K562 (cell line): ENCODE measurements around the gene ASIC1. TPM values are rescaled to one million over a fixed set of nuclear protein-coding genes. Genes with fewer than 3 reads are reported as not detected.

ENCODE experiments used
- BRF1 ChIP-seq: IDR thresholded peaks from 3 replicates; pipeline ENCODE4 v1.6.1; 2011; ENCODE audit warnings: borderline replicate concordance, mild to moderate bottlenecking; ENCODE audit not compliant: insufficient read length; ENCODE audit errors: extremely low read depth
- CBFA2T3 ChIP-seq: fragments of 450-650 bp; IDR thresholded peaks from 2 replicates; pipeline ENCODE4 v1.6.1; 2017
- CTBP1 ChIP-seq: fragments of 450-650 bp; IDR thresholded peaks from 2 replicates; pipeline ENCODE4 v1.6.1; 2016; ENCODE audit warnings: borderline replicate concordance
- DNMT1 ChIP-seq: fragments of 450-650 bp; IDR thresholded peaks from 2 replicates; pipeline ENCODE4 v1.6.1; 2016; ENCODE audit warnings: antibody characterized with exemption, mild to moderate bottlenecking
- E2F3 ChIP-seq: fragments of 250-450 bp; sonication (Bioruptor Pico); IDR thresholded peaks from 2 replicates; pipeline ENCODE4 v1.4.0; 2020; ENCODE audit warnings: mild to moderate bottlenecking
- FOXK2 ChIP-seq, 2 experiments: fragments of 450-650 bp; IDR thresholded peaks in 1 of 2; conservative IDR thresholded peaks in 1 of 2; 2 replicates each; pipeline ENCODE4 v1.6.1; 2016; ENCODE audit warnings: low read depth in 2 of 2, mild to moderate bottlenecking in 1 of 2
- HCFC1 ChIP-seq: IDR thresholded peaks from 2 replicates; pipeline ENCODE4 v1.6.1; 2012; ENCODE audit warnings: low read depth, low read length, improper control_type of control experiment
- IRF2 ChIP-seq: sonication (generic); formaldehyde crosslinking; IDR thresholded peaks from 2 replicates; pipeline ENCODE4 v1.8.1; 2022; ENCODE audit warnings: mild to moderate bottlenecking, missing genetic modification reagents
- LCOR ChIP-seq: sonication (generic); formaldehyde crosslinking; IDR thresholded peaks from 2 replicates; pipeline ENCODE4 v1.8.0; 2022; ENCODE audit warnings: mild to moderate bottlenecking, missing genetic modification reagents
- MITF ChIP-seq: IDR thresholded peaks from 2 replicates; pipeline ENCODE4 v1.6.1; 2014; ENCODE audit warnings: antibody characterized with exemption
- PHF8 ChIP-seq: fragments of 200-600 bp; sonication (generic); IDR thresholded peaks from 2 replicates; pipeline ENCODE4 v1.6.1; 2012; ENCODE audit warnings: mixed run types, mild to moderate bottlenecking, inconsistent platforms, low read length, moderate library complexity, borderline replicate concordance
- RBM25 ChIP-seq: fragments of 200-400 bp; formaldehyde crosslinking; IDR thresholded peaks from 2 replicates; pipeline ENCODE4 v1.6.1; 2018; ENCODE audit warnings: low read length, low read depth, moderate library complexity; ENCODE audit not compliant: severe bottlenecking
- TAL1 ChIP-seq: fragments of 450-650 bp; IDR thresholded peaks from 2 replicates; pipeline ENCODE4 v1.6.1; 2016; ENCODE audit warnings: mild to moderate bottlenecking
- TBL1XR1 ChIP-seq, 2 experiments: IDR thresholded peaks; 2 replicates each; pipeline ENCODE4 v1.6.1; 2012; ENCODE audit warnings: improper control_type of control experiment in 2 of 2, low read length in 2 of 2, mild to moderate bottlenecking in 1 of 2
- THRA ChIP-seq: fragments of 450-650 bp; IDR thresholded peaks from 2 replicates; pipeline ENCODE4 v1.6.1; 2017; ENCODE audit warnings: mild to moderate bottlenecking, moderate library complexity
- VEZF1 ChIP-seq: fragments of 200-800 bp; sonication (Bioruptor generic); IDR thresholded peaks from 2 replicates; pipeline ENCODE4 v1.6.1; 2017; ENCODE audit warnings: missing genetic modification characterization, missing compliant biosample characterization
- ZBTB9 ChIP-seq: fragments of 450-650 bp; formaldehyde crosslinking; IDR thresholded peaks from 2 replicates; pipeline ENCODE4 v1.4.0; 2020; ENCODE audit warnings: mild to moderate bottlenecking, moderate library complexity
- ZFX ChIP-seq: sonication (generic); formaldehyde crosslinking; IDR thresholded peaks from 2 replicates; pipeline ENCODE4 v1.8.0; 2022; ENCODE audit warnings: mild to moderate bottlenecking, missing genetic modification reagents, moderate library complexity
- ZNF174 ChIP-seq: fragments of 250-450 bp; sonication (Bioruptor Pico); IDR thresholded peaks from 2 replicates; pipeline ENCODE4 v1.4.0; 2020; ENCODE audit warnings: mild to moderate bottlenecking
- ZNF311 ChIP-seq: fragments of 250-450 bp; sonication (Bioruptor Pico); IDR thresholded peaks from 2 replicates; pipeline ENCODE4 v1.4.0; 2020; ENCODE audit warnings: mild to moderate bottlenecking, moderate library complexity
- polyA plus RNA-seq, 8 experiments: library from polyadenylated mRNA; depleted of rRNA in 4 of 8; stranded (reverse) in 5 of 8; unstranded in 3 of 8; fragments of >200 nt; fragmentation: Nextera tagmentation in 2 of 8; fragmentation: Illumina TruSeq in 1 of 8; extraction: Ambion mirVana in 2 of 8; extraction: Trizol in 1 of 8; gene quantifications; 2 replicates each; pipeline versions ENCODE4 v1.2.1 to v1.2.3, GENCODE V29; 2011 to 2014; ENCODE audit warnings: inconsistent platforms in 1 of 8, missing spikeins in 1 of 8
- total RNA-seq, 7 experiments: library from RNA; depleted of rRNA in 6 of 7; stranded (reverse); fragments of >200 nt in 6 of 7; fragmentation: Illumina TruSeq in 2 of 7; extraction: Trizol in 2 of 7; gene quantifications; 2 replicates each; pipeline versions ENCODE4 v1.2.1 to v1.2.3, GENCODE V29; 2011 to 2021; ENCODE audit warnings: low replicate concordance in 1 of 7

ASIC1 gene
- total and polyA plus RNA-seq, 9 of the 15 experiments (the other 6 are each of a cell fraction or from before 2014, with no cell fraction given): 0.01 to 1.7 (median 0.45) TPM

- TF ChIP-seq PHF8 (peak; percentile 41; the same call in 1 of the 2 replicates), THRA (no peak), TBL1XR1 (IDR thresholded peaks at IDR 0.05; ENCODE audit: low read length in 2 of 2) (0 out of 4 replicates have a peak, but pooled peaks of 1 of the 2 experiments have one; percentile 30), BRF1 (no peak), ZNF311 (CRISPR knock-in tag) (no peak), CBFA2T3 (peak; percentile 51), FOXK2 (conservative IDR thresholded peaks at IDR 0.05 in 1 of 2, IDR thresholded peaks at IDR 0.05 in 1 of 2; ENCODE audit: low read depth in 2 of 2) (peak in 1 of 2 experiments; percentile 28; a peak in 1 of 4 replicates), RBM25 (no peak), ZNF174 (CRISPR knock-in tag) (no peak), E2F3 (CRISPR knock-in tag) (no peak), CTBP1 (peak; percentile 67; the same call in 1 of the 2 replicates), MITF (no peak), TAL1 (no peak; the same call in 1 of the 2 replicates), IRF2 (CRISPR knock-in tag) (no peak), ZBTB9 (CRISPR knock-in tag) (no peak), LCOR (CRISPR knock-in tag) (no peak), DNMT1 (no peak), HCFC1 (0 out of 2 replicates have a peak, but pooled peaks have one; percentile 15), ZFX (CRISPR knock-in tag) (peak; percentile 52), VEZF1 (CRISPR knock-in tag) (0 out of 2 replicates have a peak, but pooled peaks have one; percentile 27)
Observed at GRCh38 chr12:50110127-50110761, 52.8 kb downstream of the ASIC1 start (continued).
